SKM-1 (cell line): Measurements from ENCODE around the gene ROR2.
"Not testable (repeated sequence)": the region's sequence is repeated elsewhere in the genome, so short reads cannot be mapped to it uniquely, and the experiment has no call there.

Source experiments
- DNase-seq: peaks from one replicate; lab custom pipeline; 2025; ENCODE audit not compliant: unreplicated experiment; lab: John Stamatoyannopoulos, UW

The ROR2 gene

DNA sequence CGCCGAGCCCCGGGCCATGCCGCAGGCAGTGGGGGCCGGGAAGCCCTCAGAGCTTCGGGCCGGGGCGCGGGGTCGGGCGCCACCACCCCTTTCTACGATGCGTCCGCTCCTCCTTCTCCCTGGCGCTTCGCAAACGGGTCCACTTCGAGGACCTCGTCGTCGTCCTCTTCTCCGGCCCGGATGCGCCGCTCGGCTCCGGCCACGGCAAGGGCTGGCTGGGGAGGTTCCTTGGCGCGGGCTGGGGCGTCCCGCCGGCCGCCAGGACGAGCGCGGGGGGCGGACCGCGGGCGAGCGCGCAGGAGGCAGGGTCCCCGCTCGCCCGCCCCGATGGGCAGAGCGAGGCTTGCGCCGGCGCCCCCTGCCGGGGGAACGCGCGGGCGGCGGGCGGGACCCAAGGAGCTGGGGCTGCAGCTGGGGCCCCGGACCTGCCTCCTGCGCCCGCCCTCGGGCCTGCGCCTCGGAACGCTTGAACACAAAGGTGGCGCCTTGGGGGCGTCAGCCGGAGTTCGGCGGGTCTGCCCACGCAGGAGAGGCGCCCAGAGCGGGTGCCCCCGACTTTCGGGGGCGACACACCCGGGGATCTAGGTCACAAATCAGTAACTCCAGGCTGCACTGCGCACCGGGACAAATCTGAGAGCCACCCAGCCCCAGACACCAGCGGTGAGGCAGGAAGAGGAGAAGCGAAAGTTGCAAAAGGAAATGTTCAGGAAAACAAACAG, at the start of gene ROR2:
Gene ROR2 (minus strand): TSS at position 283 of the 719 bp plus-strand sequence.
- DNase-seq: no peak

DNA sequence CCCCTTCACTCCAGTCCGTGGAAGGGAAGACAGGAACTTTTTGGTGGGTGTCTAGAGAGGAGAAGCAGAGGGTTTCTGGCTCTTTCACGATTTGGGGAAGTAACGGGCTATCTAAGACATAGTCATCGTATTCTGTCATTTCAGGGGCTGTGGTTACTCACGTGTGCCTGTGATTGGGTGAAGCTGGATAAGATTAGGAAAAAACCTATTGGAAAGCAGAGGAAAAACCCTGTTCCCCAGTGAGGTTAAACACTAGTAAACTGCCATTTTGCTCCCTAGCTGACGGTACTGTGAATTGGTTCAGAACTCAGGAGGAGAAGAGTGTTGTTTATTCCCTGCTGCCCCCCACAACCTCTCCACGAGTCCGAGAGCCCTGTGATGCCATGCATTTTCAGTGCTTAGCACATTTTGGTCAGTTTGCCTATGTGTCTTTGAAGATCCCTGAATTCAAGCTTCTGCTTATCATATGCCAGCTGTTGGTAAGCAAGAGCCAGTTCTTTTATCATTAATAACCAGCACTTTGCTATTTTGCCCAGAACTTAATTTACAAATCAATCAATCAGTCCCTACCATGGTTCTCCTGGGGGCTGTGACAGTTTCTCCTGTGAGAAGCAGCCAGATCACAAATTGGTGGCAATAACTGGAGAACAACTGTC, 45.1 kb upstream of the ROR2 start:
- DNase-seq: no peak

DNA sequence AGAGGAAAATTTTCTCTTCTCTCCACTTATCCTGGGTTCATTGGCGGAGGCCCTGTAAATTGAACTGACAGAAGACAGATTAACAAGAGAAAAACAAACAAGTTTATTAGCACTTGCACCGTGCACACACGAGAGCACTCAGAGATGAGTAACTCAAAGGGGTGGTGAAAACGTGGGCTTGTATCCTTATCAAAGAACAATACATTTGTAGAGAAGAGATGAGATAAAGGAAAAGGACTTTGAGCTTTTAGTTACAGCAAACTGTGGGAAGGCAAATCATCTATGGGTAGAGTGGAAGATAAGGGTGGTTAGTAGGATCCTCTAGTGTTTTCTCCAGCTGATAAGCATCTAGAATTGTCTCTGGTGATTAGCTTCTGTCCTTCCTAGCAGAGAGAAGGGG, 44.4 kb upstream of the ROR2 start:
- DNase-seq: no peak

DNA sequence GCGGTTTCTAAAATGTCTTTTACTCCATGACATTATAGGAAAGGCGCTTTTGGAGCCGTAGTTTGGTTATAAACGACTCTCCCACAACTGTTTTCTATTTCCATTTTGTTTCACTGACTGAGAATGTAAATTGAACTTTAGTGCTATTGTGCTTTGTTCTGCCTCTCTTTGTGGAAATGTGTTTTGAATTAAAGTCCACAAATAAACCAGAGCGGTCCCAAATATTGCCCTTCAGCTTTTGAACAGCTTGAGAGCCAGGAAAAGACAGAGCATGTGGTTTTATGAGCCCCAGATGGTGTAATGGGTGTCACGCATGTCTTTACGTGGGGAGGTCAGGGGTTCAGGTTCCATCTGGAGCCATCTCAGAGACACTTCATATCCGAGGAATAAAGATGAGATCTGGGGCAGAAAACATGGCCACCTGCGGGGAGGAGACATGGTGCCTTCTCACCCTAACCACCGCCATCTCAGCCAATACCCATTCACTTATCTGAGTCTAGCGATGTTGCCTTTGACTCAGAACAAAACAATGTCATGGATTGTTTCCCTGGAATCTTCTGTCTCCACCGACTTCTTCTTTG, 42.5 kb upstream of the ROR2 start:
- DNase-seq: no peak

DNA sequence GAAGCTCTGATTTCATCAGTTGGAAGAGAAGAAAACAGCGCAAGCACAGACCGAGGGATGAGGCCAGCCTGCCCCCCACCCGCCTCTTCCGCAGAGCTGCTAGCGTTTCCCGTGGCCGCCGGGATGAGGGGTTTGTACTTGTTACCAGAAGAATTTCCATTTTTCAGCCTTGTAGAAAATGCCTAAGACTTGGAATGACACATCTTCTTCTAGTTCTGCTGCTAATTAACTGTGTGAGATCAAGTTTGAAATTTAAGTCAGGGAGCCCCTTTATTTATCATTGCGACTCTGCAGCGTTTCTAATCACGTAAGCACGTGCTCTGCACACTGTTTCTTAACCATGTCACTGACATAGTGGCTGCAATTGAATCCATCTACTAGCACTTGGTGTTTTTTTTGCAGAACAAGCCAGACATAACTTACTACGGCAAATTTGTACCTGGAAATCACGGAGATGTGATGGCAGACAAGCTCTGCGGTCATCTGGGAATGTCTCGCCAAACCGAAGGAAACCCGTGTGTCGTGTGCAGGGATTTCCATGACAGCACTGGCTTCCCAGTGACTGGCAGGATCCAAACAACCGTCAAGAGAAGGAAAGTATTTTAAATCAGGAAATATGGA, 41.8 kb upstream of the ROR2 start:
- no peak for DNase-seq

DNA sequence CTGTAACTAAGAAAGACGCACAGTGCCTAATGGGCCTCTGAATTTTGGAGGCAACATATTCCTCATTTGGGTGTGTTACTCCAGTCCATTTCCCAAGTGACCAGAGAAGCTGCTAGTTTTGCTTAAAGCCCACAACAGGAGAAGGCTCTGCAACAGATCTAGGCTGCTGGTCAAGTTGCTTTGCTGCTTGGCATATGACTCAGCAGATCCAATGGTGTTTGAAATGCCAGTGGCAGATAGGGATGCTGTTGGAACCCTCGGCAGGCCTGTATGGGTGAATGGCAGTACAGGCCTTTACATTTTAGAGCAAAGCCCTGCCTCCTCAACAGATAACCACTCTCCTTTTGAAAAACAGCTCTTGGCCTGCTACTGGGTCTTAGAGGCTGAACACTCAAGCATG, 36.2 kb upstream of the ROR2 start:
- DNase-seq: no peak

DNA sequence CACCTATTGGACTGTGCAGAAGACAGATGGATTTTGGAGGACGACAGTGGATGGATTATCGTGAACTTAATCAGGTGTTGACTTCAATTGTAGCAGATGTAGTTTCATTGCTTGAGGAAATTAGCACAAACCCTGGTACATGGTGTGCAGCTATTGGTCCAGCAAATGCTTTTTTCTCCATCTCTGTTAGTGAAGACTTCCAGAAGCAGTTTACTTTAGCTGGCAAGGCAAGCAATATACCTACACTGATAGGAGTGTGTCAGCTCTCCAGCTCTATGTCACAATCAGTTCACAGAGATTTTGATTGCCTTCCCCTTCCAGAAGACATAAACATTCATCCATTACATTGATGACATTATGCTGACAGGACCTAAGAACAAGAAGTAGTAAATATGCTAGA, 35.7 kb upstream of the ROR2 start:
- DNase-seq: no peak

DNA sequence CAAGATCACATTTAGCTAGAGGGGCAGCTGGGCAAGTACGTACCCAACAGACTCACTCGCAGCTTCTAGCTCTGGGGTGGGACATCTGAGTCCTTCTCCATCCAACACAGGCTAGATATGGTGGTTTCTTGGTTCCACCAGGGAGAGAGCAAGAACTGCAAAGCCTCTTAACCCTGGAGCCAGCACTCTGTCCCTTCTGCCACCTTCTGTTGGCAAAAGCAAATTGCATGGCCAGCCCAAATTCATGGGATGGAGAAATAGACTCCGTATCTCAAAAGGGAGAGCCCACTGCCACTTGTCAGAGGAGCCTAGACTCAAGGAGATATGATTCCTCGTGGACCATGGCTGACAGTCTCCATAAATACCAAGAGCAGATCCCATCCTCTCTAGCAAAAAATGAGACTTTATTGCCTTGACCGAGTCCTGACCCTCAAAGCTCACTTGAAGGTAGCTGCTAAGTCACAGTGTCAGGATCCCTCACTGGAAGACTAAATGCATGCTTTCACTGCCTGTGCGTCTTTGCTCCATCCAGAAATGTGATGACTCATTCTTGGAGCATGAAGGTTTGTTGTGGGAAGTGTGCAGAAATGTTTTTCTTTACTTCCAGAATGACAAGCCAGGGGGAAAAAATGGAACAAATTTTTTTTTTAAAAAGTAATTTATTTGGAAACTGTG, 28.8 kb upstream of the ROR2 start:
- DNase-seq: no peak

DNA sequence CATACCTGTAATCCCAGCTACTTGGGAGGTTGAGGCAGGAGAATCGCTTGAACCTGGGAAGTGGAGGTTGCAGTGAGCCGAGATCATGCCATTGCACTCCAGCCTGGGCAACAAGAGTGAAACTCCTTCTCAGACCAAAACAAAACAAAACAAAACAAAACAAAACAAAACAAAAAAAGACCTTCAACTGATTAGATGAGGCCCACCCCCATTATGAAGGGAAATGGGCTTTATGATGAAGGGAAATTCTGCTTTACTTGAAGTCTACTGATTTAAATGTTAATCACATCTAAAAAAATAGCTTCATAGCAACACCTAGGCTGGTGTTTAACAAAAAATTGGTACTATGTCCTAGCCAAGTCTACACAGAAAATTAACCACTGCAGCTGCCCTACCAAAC, 25.2 kb upstream of the ROR2 start:
- not testable (repeated sequence) for DNase-seq

DNA sequence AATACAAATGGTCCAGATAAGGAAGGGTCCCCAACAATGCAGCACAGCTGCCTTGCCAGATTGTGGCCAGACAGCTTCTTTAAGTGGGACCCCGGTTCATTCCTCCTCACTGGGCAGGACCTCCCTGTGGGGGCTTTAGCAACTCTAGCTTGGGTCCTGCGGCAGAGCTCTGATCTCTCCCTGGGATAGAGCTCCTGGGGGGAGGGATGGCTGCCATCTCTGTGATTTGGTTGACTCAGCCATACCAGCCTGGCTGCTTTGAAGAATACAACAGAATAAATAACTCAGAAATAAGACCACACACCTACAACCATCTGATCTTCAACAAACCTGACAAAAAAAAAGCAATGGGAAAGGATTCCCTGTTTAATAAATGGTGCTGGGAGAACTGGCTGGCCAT, 22.7 kb upstream of the ROR2 start:
- no peak for DNase-seq

DNA sequence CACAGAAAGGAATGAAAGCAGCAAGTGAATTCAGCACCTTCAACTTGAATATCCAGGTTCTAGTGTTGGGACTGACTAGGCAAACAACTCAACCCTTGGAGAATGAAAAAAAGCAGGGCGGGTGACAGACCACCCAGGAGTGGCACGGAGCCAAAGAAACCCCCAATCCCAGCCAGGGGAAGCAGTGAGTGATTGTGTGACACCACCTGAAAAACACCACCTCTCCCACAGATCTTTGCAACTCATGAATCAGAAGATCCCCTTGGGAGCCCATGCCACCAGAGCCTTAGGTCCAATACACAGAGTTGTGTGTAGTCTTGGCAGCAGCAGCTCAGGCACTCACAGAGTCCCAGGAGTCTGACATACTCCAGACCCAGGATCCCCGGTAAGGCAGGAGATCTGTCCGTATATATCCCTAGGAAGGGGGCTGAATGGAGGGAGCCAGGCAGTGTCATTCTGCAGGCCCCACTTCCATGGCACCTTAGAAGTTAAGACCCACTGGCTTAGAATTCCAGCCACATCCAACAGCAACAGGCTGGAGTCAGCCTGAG, 22.1 kb upstream of the ROR2 start:
- no peak for DNase-seq

DNA sequence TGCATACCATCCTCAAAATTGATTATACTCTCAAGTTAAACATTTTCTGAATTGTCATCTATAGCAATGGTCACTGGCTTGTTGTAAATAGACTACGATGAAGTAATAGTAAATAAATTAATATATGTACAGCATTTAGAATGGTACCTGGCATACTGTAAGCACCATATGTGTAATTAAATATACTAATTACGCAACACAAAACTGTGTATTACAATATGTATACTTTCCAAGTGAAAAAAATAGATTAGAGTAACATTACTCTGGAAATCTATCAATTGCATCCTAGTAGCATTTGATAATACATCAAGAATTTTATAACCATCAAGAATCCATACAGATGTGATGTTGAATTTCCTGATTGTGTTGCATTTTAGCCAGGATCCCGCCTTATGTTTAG, 17.2 kb upstream of the ROR2 start:
- no peak for DNase-seq

DNA sequence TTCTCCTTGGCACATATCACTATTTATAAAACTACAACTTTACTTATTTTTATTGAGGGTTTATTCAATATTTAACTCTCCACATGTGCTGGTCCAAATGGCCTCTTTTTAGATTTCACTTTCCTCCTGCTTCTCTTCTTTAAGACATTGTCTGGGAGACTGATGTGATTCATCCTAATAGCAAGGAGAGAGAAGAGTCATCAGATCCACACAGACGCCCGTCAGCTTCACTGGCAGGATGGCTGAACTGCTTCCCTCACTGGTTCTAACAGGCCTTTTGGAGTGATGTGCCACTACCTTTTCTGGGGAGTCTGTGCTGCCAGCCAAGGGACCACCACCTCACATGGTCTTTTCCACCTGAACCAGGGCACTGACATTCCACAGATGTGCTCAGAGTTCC, 16.5 kb upstream of the ROR2 start:
- no peak for DNase-seq

DNA sequence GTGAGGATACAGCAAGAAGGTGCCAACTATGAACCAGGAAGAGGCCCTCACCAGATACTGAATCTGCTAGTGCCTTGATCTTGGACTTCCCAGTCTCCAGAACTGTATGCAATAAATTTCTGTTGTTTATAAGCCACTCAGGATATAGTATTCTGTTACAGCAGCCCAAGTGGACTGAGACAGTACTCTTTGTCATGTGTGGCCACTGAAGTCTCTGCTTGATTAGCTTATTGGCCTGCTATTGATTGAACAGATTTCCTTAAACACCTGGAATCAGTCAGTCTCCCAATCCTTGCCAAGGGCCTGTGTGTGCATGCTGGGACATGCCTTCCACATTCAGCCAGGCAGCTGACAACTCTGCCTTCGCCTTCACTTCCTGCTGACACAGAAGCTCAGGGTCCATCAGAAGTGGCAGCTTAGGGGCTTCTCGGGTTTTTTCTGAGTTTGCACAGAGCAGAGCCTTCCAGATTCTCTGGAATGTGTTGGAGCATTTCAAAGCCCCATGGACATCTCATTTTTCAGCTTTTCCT, 13.7 kb upstream of the ROR2 start:
- DNase-seq: no peak

DNA sequence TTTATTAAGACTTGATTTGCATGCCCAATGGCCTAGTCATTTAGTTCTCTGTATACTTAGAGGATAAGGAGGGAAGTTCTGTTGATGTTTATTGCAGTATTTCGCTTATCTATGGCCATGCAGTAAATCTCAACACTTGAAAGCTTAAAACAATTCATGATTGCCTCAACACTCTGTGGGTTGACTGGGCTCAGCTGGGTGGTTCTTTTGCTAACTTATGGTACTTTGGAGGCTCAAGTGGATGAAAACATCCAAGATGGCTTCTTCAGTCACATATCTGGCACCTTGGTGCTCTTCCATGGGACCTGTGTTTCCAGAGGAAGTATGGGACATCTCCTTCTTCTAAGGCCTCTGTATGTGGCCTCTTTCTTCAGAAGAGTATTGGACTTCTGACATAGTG, 10.3 kb upstream of the ROR2 start:
- no peak for DNase-seq

DNA sequence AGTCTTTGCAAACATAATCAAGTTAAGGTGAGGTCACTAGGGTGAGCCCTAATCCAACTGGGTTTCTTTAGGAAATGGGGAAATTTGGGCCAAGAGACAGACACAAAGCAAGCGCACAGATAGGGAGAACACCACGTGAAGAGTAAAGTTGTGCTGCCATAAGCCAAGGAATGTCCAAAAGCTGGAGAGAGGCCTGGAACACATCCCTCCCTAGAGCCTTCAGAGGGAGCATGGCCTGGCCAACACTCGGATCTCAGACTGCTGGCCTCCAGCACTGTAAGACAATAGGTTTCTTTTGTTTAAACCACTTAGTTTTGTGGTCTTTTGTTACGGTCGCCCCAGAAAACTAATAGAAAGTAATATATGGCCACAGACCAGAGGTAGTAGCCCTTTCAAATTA, 8.1 kb upstream of the ROR2 start:
- no peak for DNase-seq

DNA sequence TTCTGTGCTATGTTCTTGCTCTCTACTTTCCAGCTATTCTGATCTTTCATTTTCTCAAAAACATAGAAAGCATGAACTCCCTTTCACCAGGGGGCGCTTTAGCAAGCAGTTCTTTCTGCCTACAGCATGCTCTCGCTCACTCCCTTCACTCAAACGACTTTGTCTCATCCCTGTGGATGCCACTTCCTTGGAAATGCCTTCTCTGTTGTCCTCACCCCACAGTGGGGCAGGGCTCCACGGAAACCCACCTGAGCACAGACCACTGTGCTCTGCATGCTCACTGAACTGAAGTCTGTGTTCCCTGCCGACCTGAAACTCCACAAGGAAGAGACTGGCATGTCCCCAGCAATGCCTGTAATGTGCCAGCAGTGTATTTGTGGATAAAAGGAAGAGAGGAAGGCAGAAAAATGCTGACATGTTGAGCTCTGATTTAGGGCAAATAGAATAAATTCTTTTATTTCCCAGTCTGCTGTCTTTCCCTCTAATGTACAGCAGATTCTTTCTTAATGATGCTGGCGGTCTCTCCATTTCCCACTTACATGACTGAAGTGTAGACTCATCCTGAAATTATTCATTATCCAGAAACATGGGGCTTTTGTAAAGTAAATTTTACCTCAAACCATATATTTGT, 4.9 kb upstream of the ROR2 start:
- no peak for DNase-seq

DNA sequence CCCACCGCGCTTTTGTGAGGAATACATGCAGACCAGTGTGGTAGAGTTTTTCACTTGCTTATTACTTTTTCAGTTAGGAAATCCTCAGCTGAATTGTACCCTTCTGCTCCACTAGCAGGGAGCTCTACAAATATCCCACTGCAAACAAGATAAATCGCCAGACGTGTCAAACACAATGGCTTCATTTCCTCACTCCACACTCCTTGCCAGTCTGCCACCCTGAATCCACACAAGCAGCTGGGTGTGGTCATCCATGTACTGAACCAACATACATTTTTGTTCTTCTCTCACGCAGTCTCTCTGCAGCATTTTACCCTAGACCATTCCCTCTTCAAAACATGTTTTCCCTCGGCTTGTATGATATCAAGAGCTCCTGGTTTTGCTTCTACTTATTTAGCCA, 3.7 kb upstream of the ROR2 start:
- no peak for DNase-seq

DNA sequence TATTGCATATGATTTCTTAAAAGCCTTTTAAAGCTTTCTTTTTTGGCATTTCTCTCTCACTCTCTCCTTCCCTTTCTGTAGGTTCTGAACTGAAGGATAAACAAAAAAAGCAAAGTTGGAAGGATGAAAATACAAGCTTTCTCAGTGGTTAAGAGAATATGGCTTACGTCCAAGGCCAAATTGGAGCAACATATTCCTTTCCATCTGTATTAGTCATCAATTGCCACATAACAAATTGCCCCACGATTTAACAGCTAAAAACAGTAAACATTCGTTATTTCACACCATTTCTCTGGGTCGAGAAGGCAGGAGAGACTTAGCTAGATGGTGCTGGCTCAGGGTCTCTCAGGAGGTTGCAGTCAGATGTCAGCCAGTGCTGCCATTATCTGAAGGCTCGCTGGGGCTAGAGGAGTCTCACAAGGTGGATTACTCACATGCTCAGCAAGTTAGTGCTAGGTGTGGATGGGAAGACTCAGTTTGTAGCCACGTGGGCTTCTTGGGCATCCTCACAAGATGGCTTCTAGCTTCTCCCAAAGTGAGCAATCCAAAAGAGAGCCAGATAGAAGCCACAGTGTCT, 2.0 kb upstream of the ROR2 start:
- DNase-seq: no peak

DNA sequence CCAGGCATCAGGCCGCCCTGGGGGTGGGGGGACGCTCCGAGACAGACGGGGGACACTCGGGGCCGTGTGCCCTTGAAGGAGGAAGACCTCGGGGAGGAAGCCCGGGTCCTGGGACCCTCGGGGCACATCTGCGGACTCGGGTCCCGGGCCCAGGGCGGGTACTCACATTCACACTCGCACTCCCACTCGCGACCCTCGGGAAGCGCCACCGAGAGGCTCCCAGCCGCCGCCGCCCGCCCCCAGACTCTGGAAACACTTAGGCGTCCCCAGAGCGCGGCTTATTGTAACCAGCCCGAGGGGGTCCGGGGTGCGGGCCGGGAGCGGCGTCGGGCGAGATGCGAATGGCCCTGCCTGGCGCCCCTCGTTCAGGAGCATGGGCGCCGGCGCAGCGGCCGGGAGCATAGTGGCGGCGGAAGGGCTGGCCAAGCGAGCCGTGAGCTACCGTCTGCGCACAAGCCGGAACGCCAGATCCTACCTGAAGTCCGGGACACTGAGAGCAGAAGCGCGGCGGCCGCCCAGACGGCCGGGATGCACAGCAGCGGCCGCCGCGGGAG, 559 bp downstream of the ROR2 start:
- DNase-seq: no peak
